ENCODE results near the gene NASP. TPM values are rescaled to one million over a fixed set of nuclear protein-coding genes. Genes with fewer than 3 reads are reported as not detected.
A peak's percentile ranks its signal among the peaks of the same experiment; 100 is the strongest.

NASP gene
- total RNA-seq, 6 experiments from 2014 or later, result 41.6 to 77.7 (median 72.1) TPM

DNA sequence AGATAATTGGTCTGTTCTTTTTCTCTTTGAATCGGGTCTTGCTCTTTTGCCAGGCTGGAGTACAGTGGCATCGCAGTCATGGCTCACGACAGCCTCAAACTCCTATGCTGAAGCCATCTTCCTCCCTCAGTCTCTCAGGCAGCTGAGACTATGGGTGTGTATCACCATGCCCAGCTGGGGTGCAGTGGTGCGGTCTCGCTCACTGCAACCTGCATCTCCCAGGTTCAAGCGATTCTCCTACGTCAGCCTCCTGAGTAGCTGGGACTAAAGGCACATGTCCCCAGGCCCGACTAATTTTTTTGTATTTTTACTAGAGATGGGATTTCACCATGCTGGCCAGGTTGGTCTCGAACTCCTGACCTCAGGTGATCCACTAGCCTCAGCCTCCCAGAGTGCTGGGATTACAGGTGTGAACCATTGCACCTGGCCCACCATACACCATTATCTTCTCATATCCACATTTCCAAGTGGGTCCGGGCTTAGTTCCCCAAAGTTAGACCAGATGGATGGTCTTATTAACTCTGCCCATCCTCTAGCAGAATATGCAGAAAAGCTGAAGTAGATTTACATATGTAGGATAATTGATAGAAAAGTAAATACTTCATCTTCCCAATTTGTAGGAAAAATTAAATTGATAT is 26.9 kb downstream of the NASP start:
- Mint-ChIP-seq H3K4me3 (no peak overlapping the region), H3K36me3 (ENCODE audit: low read depth) (peaks cover 30% of the 10 kb centered on the region), H3K27ac (no peak overlapping the region), H3K9me3 (no peaks in the 10 kb centered on the region), H3K4me1 (ENCODE audit: low read depth) (peaks cover 16% of the 10 kb centered on the region), H3K27me3 (ENCODE audit: insufficient read depth) (no peaks in the 10 kb centered on the region; the same call in 1 of the 2 replicates)
- DNase-seq, result no peak
- TF ChIP-seq, protein P1, sequence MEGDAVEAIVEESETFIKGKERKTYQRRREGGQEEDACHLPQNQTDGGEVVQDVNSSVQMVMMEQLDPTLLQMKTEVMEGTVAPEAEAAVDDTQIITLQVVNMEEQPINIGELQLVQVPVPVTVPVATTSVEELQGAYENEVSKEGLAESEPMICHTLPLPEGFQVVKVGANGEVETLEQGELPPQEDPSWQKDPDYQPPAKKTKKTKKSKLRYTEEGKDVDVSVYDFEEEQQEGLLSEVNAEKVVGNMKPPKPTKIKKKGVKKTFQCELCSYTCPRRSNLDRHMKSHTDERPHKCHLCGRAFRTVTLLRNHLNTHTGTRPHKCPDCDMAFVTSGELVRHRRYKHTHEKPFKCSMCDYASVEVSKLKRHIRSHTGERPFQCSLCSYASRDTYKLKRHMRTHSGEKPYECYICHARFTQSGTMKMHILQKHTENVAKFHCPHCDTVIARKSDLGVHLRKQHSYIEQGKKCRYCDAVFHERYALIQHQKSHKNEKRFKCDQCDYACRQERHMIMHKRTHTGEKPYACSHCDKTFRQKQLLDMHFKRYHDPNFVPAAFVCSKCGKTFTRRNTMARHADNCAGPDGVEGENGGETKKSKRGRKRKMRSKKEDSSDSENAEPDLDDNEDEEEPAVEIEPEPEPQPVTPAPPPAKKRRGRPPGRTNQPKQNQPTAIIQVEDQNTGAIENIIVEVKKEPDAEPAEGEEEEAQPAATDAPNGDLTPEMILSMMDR (IDR thresholded peaks at IDR 0.05), result no peak

DNA sequence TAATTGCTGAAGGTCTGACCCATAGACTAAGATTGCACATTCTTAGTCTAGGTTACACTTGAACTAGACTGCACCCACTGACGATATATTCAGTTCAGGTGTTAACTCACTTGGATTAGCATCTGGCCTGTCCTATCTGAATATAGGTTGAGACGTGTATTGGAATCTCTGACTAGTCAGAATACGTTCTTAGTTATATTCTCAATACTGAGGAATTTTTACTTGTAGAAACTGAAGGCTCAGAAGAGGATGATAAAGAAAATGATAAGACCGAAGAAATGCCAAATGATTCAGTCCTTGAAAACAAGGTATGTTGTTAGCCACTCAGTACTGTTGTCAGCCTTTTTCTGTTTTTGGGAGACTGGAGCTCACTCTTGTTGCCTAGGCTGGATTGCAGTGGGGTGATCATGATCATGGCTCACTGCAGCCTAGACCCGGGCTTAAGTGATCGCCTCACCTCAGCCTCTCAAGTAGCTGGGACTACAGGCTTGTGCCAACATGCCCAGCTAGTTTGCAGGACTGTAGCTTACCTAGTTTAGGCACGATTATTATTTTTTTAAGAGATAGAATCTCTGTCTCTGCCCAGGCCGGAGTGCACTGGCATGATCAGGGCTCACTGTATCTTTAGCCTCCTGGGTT is 29.2 kb downstream of the NASP start:
- no peaks in the 10 kb centered on the region; the same call in 1 of the 2 replicates for H3K27me3 Mint-ChIP-seq (ENCODE audit: insufficient read depth)
- no peaks in the 10 kb centered on the region for H3K9me3 Mint-ChIP-seq
- TF ChIP-seq, protein P1 (IDR thresholded peaks at IDR 0.05), result no peak
- no peak for DNase-seq
- no peak overlapping the region for H3K4me3 Mint-ChIP-seq
- H3K36me3 Mint-ChIP-seq (ENCODE audit: low read depth), result peaks cover 29% of the 10 kb centered on the region
- H3K27ac Mint-ChIP-seq, result no peak overlapping the region
- H3K4me1 Mint-ChIP-seq (ENCODE audit: low read depth), result peaks cover 17% of the 10 kb centered on the region

DNA sequence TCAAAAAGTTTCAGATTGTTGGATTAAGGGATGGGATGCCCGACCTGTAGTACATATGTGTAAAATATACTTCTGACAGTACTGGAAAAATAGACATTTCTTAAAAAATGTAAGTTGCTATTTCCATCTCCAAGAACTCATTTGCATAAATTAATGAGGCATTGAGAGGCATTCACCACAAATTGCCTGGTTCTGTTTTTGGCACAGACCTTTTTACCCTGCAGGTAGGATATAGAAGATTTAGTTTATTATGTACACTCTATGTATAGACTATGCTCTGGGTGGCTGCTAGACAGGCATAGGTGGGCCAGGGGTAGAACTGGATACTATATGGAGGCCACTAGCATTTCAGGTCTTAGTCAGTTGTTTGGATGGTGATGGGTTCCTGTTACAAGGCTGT is 32.0 kb downstream of the NASP start:
- no peaks in the 10 kb centered on the region for H3K9me3 Mint-ChIP-seq
- no peak overlapping the region for H3K4me3 Mint-ChIP-seq
- no peak for DNase-seq
- no peak overlapping the region for H3K27ac Mint-ChIP-seq
- peaks cover 20% of the 10 kb centered on the region for H3K36me3 Mint-ChIP-seq (ENCODE audit: low read depth)
- peaks cover 17% of the 10 kb centered on the region for H3K4me1 Mint-ChIP-seq (ENCODE audit: low read depth)
- TF ChIP-seq, protein P1 (IDR thresholded peaks at IDR 0.05), result no peak
- H3K27me3 Mint-ChIP-seq (ENCODE audit: insufficient read depth), result no peaks in the 10 kb centered on the region; the same call in 1 of the 2 replicates

DNA sequence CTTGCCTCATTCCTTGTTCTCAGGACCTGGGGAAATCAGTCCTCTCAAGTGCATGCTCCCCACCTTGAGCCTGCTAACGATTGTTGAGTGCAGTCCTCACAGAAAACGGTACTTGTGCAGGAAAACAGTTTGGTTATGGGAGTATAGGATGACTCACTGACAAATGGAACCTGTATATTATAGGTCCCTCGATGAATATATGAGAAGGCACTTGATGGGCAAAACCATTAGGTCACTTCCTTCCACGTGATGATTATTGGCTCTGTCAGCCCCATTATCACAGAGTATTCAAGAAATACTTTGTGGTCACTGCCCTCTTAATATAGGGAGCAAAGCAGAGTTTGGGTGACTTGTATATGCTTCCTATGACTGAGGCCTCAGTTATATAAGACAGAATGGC is 33.8 kb downstream of the NASP start:
- Mint-ChIP-seq H3K27me3 (ENCODE audit: insufficient read depth) (peaks cover 9% of the 10 kb centered on the region), H3K36me3 (ENCODE audit: low read depth) (peaks cover 20% of the 10 kb centered on the region), H3K4me1 (ENCODE audit: low read depth) (peaks cover 17% of the 10 kb centered on the region), H3K9me3 (no peaks in the 10 kb centered on the region), H3K4me3 (no peak overlapping the region), H3K27ac (peak overlapping the region; percentile 67)
- TF ChIP-seq, protein P1 (IDR thresholded peaks at IDR 0.05), result no peak
- DNase-seq, result peak; percentile 67

DNA sequence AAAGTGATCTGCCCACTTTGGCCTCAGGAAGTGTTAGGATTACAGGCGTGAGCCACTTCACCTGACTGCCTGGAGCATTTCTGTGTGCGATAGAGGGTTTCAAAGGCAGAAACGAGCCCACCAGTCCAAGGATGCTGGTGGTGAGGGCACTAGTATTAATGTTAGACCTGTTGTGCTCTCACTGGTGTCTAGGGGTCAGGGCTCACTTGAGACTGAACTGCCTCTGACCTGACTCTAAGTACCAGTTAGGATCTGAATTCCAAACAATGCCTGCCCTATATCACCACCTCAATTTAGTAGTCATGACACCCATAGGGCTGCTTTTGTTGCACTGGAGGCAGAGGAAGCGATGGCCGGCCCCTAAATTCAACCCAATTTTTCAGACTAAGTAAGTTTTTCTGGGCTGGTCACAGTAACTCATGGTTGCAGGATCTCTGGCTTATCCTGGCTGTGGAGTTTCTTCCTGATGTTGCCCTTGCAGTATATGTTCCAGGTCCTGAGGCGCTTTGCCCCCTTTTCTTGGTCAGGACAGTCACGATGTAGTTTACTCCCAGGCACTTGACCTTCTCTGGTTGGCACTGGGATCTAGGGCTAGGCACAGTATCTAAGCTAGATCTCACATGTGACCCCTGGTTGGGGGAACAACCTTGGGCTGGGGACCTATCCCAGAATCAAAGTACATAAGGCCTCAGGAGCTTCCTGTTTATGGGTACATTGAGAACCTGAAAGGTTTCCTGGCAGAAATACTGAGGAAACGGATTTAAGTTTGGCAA is 35.5 kb downstream of the NASP start:
- peaks cover 9% of the 10 kb centered on the region for H3K27me3 Mint-ChIP-seq (ENCODE audit: insufficient read depth)
- H3K4me3 Mint-ChIP-seq, result no peak overlapping the region
- 0 out of 2 replicates have a peak overlapping the region, but pooled peaks have one; percentile 36 for H3K27ac Mint-ChIP-seq
- H3K36me3 Mint-ChIP-seq (ENCODE audit: low read depth), result peaks cover 29% of the 10 kb centered on the region
- TF ChIP-seq, protein P1 (IDR thresholded peaks at IDR 0.05), result no peak
- peaks cover 17% of the 10 kb centered on the region for H3K4me1 Mint-ChIP-seq (ENCODE audit: low read depth)
- H3K9me3 Mint-ChIP-seq, result no peaks in the 10 kb centered on the region
- no peak for DNase-seq

All from HFFc6 (cell line).